ENCODE measurements around the gene PNPT1. TPM values are rescaled to one million over a fixed set of nuclear protein-coding genes. Genes with fewer than 3 reads are reported as not detected.

PNPT1 gene
- total and polyA plus RNA-seq, 2 of the 13 experiments (the other 11 are each of a cell fraction or from before 2014, with no cell fraction given): 23.4 to 61.0 TPM

DNA sequence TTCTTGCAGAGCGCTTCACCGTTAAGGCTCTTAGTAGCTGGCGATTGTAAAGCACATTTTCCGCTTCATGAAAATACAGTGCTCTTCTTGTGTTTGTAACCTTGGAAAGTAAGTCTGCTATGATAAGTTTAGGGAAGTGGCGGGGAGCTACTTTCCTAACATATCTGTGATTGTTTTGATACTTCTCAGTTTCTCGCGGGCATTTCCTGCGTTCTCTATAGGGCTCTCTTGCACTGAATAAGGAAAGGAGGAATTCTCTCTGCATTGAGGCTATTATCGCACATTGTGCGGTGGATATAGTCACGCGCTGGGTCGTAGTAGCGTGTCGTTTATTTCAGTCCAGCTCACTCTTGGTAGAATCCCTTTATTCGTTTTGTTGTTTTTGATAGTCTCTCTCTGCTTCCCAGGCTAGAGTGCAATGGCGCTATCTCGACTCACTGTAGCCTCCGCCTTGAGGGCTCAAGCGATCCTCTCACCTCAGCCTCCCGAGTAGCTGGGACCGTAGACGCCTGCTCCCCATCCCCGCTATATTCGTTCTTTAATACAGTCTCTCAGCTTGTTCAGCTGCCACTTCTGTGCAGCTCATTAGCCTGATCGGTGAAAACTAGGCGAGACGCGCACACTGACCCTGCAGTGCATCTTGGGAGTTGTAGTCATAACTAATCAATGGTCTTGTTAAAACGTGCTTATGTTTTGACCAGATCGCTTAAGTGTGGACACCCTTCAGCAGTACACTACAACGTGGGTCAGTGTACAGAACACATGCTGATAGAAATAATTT lies 75.2 kb downstream of the PNPT1 start (continued):
- TF ChIP-seq ZNF451 (CRISPR knock-in tag; IDR thresholded peaks at IDR 0.05) (no peak), CCAR2 (optimal IDR thresholded peaks at IDR 0.05; ENCODE audit: low read depth, low read length) (no peak), ZNF879 (CRISPR knock-in tag; IDR thresholded peaks at IDR 0.05) (0 out of 2 replicates have a peak, but pooled peaks have one; percentile 54), FOXO1 (CRISPR knock-in tag; IDR thresholded peaks at IDR 0.05) (no peak), HMG20A (CRISPR knock-in tag; IDR thresholded peaks at IDR 0.05; ENCODE audit: borderline replicate concordance) (no peak), ZNF713 (CRISPR knock-in tag; IDR thresholded peaks at IDR 0.05) (no peak), DMAP1 (CRISPR knock-in tag; IDR thresholded peaks at IDR 0.05) (0 out of 2 replicates have a peak, but pooled peaks have one; percentile 48), RELA (CRISPR knock-in tag; IDR thresholded peaks at IDR 0.05) (no peak), KMT2A (CRISPR knock-in tag; IDR thresholded peaks at IDR 0.05) (no peak; the same call in 1 of the 2 replicates), RFXAP (CRISPR knock-in tag; IDR thresholded peaks at IDR 0.05; ENCODE audit: borderline replicate concordance) (peak; percentile 62; the same call in 1 of the 2 replicates), ATM (IDR thresholded peaks at IDR 0.05; ENCODE audit: borderline replicate concordance) (no peak), SRSF4 (IDR thresholded peaks at IDR 0.05; ENCODE audit: low read depth, low read length, poor library complexity, severe bottlenecking) (no peak)
- TF ChIP-seq, protein P1, sequence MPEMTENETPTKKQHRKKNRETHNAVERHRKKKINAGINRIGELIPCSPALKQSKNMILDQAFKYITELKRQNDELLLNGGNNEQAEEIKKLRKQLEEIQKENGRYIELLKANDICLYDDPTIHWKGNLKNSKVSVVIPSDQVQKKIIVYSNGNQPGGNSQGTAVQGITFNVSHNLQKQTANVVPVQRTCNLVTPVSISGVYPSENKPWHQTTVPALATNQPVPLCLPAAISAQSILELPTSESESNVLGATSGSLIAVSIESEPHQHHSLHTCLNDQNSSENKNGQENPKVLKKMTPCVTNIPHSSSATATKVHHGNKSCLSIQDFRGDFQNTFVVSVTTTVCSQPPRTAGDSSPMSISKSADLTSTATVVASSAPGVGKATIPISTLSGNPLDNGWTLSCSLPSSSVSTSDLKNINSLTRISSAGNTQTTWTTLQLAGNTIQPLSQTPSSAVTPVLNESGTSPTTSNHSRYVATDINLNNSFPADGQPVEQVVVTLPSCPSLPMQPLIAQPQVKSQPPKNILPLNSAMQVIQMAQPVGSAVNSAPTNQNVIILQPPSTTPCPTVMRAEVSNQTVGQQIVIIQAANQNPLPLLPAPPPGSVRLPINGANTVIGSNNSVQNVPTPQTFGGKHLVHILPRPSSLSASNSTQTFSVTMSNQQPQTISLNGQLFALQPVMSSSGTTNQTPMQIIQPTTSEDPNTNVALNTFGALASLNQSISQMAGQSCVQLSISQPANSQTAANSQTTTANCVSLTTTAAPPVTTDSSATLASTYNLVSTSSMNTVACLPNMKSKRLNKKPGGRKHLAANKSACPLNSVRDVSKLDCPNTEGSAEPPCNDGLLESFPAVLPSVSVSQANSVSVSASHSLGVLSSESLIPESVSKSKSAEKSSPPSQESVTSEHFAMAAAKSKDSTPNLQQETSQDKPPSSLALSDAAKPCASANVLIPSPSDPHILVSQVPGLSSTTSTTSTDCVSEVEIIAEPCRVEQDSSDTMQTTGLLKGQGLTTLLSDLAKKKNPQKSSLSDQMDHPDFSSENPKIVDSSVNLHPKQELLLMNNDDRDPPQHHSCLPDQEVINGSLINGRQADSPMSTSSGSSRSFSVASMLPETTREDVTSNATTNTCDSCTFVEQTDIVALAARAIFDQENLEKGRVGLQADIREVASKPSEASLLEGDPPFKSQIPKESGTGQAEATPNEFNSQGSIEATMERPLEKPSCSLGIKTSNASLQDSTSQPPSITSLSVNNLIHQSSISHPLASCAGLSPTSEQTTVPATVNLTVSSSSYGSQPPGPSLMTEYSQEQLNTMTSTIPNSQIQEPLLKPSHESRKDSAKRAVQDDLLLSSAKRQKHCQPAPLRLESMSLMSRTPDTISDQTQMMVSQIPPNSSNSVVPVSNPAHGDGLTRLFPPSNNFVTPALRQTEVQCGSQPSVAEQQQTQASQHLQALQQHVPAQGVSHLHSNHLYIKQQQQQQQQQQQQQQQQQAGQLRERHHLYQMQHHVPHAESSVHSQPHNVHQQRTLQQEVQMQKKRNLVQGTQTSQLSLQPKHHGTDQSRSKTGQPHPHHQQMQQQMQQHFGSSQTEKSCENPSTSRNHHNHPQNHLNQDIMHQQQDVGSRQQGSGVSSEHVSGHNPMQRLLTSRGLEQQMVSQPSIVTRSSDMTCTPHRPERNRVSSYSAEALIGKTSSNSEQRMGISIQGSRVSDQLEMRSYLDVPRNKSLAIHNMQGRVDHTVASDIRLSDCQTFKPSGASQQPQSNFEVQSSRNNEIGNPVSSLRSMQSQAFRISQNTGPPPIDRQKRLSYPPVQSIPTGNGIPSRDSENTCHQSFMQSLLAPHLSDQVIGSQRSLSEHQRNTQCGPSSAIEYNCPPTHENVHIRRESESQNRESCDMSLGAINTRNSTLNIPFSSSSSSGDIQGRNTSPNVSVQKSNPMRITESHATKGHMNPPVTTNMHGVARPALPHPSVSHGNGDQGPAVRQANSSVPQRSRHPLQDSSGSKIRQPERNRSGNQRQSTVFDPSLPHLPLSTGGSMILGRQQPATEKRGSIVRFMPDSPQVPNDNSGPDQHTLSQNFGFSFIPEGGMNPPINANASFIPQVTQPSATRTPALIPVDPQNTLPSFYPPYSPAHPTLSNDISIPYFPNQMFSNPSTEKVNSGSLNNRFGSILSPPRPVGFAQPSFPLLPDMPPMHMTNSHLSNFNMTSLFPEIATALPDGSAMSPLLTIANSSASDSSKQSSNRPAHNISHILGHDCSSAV (CRISPR knock-in tag; IDR thresholded peaks at IDR 0.05; ENCODE audit: borderline replicate concordance): no peak
- TF ChIP-seq, protein P2, sequence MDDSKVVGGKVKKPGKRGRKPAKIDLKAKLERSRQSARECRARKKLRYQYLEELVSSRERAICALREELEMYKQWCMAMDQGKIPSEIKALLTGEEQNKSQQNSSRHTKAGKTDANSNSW (CRISPR knock-in tag; IDR thresholded peaks at IDR 0.05; ENCODE audit: borderline replicate concordance): no peak
- TF ChIP-seq, protein P3, sequence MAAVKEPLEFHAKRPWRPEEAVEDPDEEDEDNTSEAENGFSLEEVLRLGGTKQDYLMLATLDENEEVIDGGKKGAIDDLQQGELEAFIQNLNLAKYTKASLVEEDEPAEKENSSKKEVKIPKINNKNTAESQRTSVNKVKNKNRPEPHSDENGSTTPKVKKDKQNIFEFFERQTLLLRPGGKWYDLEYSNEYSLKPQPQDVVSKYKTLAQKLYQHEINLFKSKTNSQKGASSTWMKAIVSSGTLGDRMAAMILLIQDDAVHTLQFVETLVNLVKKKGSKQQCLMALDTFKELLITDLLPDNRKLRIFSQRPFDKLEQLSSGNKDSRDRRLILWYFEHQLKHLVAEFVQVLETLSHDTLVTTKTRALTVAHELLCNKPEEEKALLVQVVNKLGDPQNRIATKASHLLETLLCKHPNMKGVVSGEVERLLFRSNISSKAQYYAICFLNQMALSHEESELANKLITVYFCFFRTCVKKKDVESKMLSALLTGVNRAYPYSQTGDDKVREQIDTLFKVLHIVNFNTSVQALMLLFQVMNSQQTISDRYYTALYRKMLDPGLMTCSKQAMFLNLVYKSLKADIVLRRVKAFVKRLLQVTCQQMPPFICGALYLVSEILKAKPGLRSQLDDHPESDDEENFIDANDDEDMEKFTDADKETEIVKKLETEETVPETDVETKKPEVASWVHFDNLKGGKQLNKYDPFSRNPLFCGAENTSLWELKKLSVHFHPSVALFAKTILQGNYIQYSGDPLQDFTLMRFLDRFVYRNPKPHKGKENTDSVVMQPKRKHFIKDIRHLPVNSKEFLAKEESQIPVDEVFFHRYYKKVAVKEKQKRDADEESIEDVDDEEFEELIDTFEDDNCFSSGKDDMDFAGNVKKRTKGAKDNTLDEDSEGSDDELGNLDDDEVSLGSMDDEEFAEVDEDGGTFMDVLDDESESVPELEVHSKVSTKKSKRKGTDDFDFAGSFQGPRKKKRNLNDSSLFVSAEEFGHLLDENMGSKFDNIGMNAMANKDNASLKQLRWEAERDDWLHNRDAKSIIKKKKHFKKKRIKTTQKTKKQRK (IDR thresholded peaks at IDR 0.05; ENCODE audit: low read length): no peak
- TF ChIP-seq, protein P4, sequence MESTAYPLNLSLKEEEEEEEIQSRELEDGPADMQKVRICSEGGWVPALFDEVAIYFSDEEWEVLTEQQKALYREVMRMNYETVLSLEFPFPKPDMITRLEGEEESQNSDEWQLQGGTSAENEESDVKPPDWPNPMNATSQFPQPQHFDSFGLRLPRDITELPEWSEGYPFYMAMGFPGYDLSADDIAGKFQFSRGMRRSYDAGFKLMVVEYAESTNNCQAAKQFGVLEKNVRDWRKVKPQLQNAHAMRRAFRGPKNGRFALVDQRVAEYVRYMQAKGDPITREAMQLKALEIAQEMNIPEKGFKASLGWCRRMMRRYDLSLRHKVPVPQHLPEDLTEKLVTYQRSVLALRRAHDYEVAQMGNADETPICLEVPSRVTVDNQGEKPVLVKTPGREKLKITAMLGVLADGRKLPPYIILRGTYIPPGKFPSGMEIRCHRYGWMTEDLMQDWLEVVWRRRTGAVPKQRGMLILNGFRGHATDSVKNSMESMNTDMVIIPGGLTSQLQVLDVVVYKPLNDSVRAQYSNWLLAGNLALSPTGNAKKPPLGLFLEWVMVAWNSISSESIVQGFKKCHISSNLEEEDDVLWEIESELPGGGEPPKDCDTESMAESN (CRISPR knock-in tag; conservative IDR thresholded peaks at IDR 0.05): no peak
